Mammary epithelial cell (primary cell): ENCODE measurements around the gene CGNL1.

Experiments
- EZH2 ChIP-seq: IDR thresholded peaks from 2 replicates; pipeline ENCODE4 v1.6.1; 2012; ENCODE audit warnings: low read length, inconsistent platforms, borderline replicate concordance
- TF ChIP-seq, protein P1 (sequence below), 2 donors: IDR thresholded peaks in 1 of 2; conservative IDR thresholded peaks in 1 of 2; 2 replicates each; pipeline ENCODE4 v1.5.1; 2011 to 2012; ENCODE audit warnings: inconsistent platforms in 2 of 2, low read length in 2 of 2, mild to moderate bottlenecking in 2 of 2, control low read depth in 1 of 2, low read depth in 1 of 2; ENCODE audit not compliant: insufficient read depth in 1 of 2; ENCODE audit errors: extremely low read depth in 1 of 2

GRCh38 chr15:57571725-57572124 is 195.4 kb downstream of the CGNL1 start:
- TF ChIP-seq, protein P1, sequence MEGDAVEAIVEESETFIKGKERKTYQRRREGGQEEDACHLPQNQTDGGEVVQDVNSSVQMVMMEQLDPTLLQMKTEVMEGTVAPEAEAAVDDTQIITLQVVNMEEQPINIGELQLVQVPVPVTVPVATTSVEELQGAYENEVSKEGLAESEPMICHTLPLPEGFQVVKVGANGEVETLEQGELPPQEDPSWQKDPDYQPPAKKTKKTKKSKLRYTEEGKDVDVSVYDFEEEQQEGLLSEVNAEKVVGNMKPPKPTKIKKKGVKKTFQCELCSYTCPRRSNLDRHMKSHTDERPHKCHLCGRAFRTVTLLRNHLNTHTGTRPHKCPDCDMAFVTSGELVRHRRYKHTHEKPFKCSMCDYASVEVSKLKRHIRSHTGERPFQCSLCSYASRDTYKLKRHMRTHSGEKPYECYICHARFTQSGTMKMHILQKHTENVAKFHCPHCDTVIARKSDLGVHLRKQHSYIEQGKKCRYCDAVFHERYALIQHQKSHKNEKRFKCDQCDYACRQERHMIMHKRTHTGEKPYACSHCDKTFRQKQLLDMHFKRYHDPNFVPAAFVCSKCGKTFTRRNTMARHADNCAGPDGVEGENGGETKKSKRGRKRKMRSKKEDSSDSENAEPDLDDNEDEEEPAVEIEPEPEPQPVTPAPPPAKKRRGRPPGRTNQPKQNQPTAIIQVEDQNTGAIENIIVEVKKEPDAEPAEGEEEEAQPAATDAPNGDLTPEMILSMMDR (conservative IDR thresholded peaks at IDR 0.05 in 1 of 2, IDR thresholded peaks at IDR 0.05 in 1 of 2; ENCODE audit: extremely low read depth in 1 of 2, insufficient read depth in 1 of 2, low read depth in 1 of 2, low read length in 2 of 2), result no peak
- TF ChIP-seq EZH2, result no peak
